A549 (cell line): ENCODE data around the gene SKA3.

ENCODE experiments used
- TF ChIP-seq, protein P1 (sequence below): IDR thresholded peaks from 2 replicates; pipeline ENCODE4 v1.6.1; 2012
- TF ChIP-seq, protein P2 (sequence below): fragments of >200 bp; sonication (Bioruptor Twin); formaldehyde crosslinking; IDR thresholded peaks from 3 replicates; pipeline ENCODE4 v1.5.1; 2016

DNA sequence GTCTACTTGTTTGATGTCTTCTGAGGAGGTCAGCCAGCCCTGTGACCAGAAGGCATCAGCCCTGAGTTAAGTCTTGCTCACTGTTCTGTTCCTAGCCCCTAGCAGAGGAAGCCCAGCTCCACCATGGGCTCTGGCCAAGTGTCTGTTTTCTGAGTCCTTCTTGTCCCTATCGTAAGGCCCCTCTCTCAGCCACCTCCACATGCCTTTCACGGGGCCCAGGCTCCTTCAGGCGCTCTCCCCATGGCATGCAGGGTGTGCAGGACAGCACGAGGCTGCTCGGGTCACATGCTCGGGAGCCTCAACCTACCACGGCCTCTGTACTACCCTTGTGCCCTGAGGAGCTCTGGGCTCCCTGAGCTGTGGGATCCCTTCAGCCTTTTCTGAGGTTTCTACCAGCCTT lies 67.2 kb downstream of the SKA3 start:
- TF ChIP-seq, protein P1, sequence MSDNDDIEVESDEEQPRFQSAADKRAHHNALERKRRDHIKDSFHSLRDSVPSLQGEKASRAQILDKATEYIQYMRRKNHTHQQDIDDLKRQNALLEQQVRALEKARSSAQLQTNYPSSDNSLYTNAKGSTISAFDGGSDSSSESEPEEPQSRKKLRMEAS = no peak
- TF ChIP-seq, protein P2, sequence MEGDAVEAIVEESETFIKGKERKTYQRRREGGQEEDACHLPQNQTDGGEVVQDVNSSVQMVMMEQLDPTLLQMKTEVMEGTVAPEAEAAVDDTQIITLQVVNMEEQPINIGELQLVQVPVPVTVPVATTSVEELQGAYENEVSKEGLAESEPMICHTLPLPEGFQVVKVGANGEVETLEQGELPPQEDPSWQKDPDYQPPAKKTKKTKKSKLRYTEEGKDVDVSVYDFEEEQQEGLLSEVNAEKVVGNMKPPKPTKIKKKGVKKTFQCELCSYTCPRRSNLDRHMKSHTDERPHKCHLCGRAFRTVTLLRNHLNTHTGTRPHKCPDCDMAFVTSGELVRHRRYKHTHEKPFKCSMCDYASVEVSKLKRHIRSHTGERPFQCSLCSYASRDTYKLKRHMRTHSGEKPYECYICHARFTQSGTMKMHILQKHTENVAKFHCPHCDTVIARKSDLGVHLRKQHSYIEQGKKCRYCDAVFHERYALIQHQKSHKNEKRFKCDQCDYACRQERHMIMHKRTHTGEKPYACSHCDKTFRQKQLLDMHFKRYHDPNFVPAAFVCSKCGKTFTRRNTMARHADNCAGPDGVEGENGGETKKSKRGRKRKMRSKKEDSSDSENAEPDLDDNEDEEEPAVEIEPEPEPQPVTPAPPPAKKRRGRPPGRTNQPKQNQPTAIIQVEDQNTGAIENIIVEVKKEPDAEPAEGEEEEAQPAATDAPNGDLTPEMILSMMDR = no peak
